GM10248 (cell line): ENCODE measurements around the gene SNRNP200.
A peak's percentile ranks its signal among the peaks of the same experiment; 100 is the strongest.

Experiments
- CTCF ChIA-PET: fragments of 300-600 bp; sonication (Branson Sonifier 250); formaldehyde crosslinking; extraction: SDS; loops from one replicate; lab custom pipeline; 2021; ENCODE audit warnings: antibody characterized with exemption; lab: Yijun Ruan, JAX
- POLR2A ChIA-PET: fragments of 350-650 bp; sonication (Branson Sonifier 250); formaldehyde crosslinking; extraction: SDS; loops from one replicate; lab custom pipeline; 2020; ENCODE audit warnings: antibody characterized with exemption; lab: Yijun Ruan, JAX
- DNase-seq: peaks from one replicate; pipeline ENCODE4 v3.0.0; 2012; ENCODE audit errors: extremely low spot score
- TF ChIP-seq, protein P1 (sequence below): IDR thresholded peaks from 2 replicates; pipeline ENCODE4 v1.5.1; 2012; ENCODE audit warnings: mild to moderate bottlenecking, low read depth; ENCODE audit errors: extremely low read depth, missing control alignments, control extremely low read depth

Gene SNRNP200

DNA sequence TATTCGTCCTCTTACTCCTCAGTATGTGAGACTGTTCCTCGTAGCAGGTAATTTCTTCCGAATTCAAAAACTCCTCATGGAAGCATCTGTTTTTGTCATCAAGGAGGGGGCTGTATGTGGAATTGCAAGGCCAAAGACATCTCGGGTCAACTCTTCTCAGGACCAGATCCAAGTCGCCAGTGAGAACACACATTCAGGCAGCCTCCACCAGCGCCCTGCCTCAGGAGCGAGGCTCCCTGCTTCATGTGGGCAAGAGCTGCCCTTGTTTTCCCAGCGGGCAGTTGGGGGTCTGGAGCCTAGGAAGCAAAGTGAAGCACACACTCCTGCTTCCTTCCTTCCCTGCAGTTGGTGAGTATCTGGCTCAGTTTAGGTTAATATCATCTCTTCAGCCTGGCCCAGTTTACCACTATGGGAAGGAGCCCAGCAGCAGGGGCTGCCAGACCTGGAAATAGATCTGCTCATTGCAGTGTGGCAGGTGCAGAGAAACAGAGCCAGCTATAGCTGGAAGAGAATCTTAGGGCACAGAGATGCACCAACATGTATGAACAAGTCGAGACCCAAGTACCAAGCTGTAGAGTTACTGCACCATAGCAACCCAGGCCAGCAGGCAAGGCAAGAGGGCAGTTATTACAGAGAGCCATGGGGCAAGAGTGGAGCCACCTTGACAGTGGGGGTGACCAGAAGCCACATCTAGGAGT, 64.9 kb downstream of the SNRNP200 start:
- DNase-seq = no peak
- POLR2A ChIA-PET = no interaction called here
- TF ChIP-seq, protein P1, sequence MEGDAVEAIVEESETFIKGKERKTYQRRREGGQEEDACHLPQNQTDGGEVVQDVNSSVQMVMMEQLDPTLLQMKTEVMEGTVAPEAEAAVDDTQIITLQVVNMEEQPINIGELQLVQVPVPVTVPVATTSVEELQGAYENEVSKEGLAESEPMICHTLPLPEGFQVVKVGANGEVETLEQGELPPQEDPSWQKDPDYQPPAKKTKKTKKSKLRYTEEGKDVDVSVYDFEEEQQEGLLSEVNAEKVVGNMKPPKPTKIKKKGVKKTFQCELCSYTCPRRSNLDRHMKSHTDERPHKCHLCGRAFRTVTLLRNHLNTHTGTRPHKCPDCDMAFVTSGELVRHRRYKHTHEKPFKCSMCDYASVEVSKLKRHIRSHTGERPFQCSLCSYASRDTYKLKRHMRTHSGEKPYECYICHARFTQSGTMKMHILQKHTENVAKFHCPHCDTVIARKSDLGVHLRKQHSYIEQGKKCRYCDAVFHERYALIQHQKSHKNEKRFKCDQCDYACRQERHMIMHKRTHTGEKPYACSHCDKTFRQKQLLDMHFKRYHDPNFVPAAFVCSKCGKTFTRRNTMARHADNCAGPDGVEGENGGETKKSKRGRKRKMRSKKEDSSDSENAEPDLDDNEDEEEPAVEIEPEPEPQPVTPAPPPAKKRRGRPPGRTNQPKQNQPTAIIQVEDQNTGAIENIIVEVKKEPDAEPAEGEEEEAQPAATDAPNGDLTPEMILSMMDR = no peak
- CTCF ChIA-PET = interaction anchor here (1.4 to 4.2 kb wide), 8 partner anchors 10 to 218 kb away, joined by 3 to 13 read pairs (median 8); partner anchors contain the start of gene STARD7

DNA sequence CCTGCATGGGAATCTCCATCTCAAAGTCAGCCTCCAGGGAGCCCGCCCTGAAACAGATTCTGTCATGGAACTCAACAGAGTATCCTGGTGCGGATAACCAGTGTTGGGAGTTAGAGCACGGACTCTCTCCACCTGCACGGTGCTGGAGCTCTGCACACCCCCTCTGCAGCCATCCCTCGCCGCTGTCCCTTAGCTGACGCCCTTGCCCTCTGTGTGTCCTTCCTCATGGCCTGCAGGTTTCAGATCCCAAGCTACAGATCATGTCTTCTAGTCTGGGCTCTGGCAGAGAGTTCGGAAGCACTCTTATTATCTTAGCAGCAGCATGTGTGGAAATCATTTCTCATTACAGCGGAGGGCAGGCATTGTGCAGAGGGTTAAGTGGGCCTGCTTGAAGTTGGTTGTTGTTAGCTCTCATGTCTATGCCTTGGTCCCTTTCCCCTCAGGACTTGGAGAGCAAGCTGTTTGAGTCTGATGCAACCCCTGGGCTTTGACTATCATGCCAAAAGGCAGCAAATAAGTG, 65.5 kb downstream of the SNRNP200 start:
- TF ChIP-seq, protein P1 = no peak
- ChIA-PET CTCF (interaction anchor here (0.7 to 4.2 kb wide), 9 partner anchors 9 to 217 kb away, joined by 3 to 13 read pairs (median 7); partner anchors contain the start of gene STARD7), POLR2A (no interaction called here)
- DNase-seq = no peak

DNA sequence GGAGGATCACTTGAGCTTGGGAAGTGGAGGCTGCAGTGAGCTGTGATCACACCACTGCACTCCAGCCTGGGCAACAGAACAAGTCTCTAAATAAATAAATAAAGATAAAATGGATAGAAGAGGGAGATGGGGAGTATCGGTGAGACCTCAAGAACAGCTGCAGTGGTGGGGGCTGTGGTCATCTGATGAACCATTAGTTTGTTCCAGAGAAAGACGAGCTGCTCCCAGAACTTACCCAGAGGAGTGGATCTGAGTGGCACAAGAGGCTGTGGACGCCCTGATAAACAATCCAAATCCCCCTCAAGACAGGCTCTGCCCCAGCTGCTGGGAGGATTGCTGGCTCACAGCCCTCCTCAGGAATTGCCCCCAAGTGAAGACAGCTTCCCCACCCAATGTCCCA, 66.3 kb downstream of the SNRNP200 start:
- TF ChIP-seq, protein P1 = no peak
- ChIA-PET POLR2A (interaction anchor here (0.7 kb wide), 1 partner anchor 31 kb away, joined by 4 read pairs; the partner anchor contains the start of gene STARD7), CTCF (interaction anchor here (0.7 to 4.2 kb wide), 6 partner anchors 8 to 96 kb away, joined by 3 to 13 read pairs (median 7); partner anchors contain the start of gene STARD7)
- no peak for DNase-seq

DNA sequence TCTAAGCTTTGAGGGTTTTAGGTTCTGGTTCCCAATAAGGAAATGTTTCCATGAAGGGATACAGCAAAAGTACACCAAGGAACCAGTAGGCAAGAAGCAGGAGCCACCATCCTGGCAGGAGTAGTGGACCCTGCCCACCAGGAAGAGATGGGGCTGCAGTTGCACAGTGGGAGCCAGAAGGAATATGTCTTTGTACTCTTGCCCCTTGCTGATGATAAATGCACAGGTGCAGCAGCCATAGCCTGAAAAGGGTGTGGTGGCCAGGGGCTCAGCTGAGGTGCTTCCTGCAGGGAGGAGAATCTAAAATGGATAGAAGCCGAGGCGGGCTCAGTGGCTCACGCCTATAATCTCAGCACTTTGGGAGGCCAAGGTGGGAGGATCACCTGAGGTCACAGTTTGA, 67.1 kb downstream of the SNRNP200 start:
- ChIA-PET POLR2A (no interaction called here), CTCF (interaction anchor here (1.2 to 4.2 kb wide), 3 partner anchors 30 to 63 kb away, joined by 4 to 13 read pairs (median 5); partner anchors contain the start of gene STARD7)
- TF ChIP-seq, protein P1 = no peak
- no peak for DNase-seq

DNA sequence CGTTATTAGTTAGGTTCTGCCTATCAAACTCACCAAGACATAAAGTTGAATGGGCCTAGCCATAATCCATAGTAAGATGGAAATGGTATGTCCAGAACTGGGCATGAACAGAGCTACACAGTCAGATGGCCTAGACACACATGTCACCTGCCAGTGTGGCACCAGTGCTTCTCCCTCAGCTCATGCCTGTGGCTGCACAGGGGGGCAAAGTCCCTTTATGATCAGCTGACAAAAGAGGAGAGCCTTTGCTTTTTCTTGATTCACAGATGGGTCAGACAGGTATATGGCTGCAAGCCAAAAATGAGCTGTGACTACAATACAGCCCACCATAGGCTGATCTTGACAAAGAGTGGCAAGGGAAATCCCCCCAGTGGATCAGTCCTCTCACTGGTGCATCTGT, 68.5 kb downstream of the SNRNP200 start:
- ChIA-PET POLR2A (no interaction called here), CTCF (interaction anchor here (0.9 to 4.2 kb wide), 9 partner anchors 10 to 98 kb away, joined by 3 to 13 read pairs (median 4); partner anchors contain the start of genes ASTL and STARD7)
- no peak for DNase-seq
- TF ChIP-seq, protein P1 = no peak

DNA sequence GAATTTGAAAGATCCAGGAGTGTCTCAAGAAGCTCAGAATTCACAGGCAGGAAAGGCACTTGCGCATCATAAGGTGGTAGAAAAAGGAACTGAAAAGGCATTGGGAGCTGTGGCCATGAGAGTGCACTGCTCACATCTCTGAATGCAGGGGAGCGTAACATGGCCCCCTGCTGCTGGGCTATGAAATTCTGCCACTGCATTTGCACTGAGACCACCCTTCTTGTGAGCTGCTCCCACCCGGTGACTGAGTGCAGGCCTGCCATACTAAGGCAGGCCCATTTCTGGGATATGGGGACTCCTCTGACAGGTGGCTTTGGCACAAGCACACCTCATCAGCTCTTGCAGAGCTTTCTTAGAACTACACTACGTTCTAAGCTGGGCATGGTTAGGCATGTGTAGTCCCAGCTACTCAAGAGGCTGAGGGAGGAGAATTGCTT, 71.4 kb downstream of the SNRNP200 start:
- peak; percentile 70 for DNase-seq
- TF ChIP-seq, protein P1 = peak; percentile 45
- ChIA-PET POLR2A (interaction anchor here (0.5 to 1.8 kb wide), 4 partner anchors 9 to 95 kb away, joined by 3 to 7 read pairs (median 4); partner anchors contain the start of gene STARD7), CTCF (interaction anchor here (0.9 to 4.0 kb wide), 19 partner anchors 9 to 275 kb away, joined by 3 to 25 read pairs (median 7); partner anchors contain the start of genes ASTL and STARD7)
